HepG2 (cell line): ENCODE data around the gene YBX2. TPM values are rescaled to one million over a fixed set of nuclear protein-coding genes. Genes with fewer than 3 reads are reported as not detected.

Experiments
- ARNT ChIP-seq: fragments of 450-650 bp; IDR thresholded peaks from 2 replicates; pipeline ENCODE4 v1.6.1; 2017
- ARNT2 ChIP-seq: sonication (generic); formaldehyde crosslinking; IDR thresholded peaks from 2 replicates; pipeline ENCODE4 v1.8.0; 2022; ENCODE audit warnings: mild to moderate bottlenecking, low read depth, missing genetic modification reagents, moderate library complexity
- ATAD3A ChIP-seq: sonication (generic); formaldehyde crosslinking; IDR thresholded peaks from 2 replicates; pipeline ENCODE4 v1.4.0; 2020; ENCODE audit warnings: missing genetic modification reagents
- KDM5A ChIP-seq: fragments of 200-600 bp; sonication (generic); IDR thresholded peaks from 2 replicates; pipeline ENCODE4 v1.7.0; 2018; ENCODE audit warnings: antibody characterized with exemption, mild to moderate bottlenecking, low read length, borderline replicate concordance
- KMT2A ChIP-seq: sonication (generic); formaldehyde crosslinking; IDR thresholded peaks from 2 replicates; pipeline ENCODE4 v1.4.0; 2020; ENCODE audit warnings: missing genetic modification reagents
- MAF1 ChIP-seq: sonication (generic); formaldehyde crosslinking; IDR thresholded peaks from 2 replicates; pipeline ENCODE4 v1.5.0; 2020; ENCODE audit warnings: missing genetic modification reagents, borderline replicate concordance
- MEF2D ChIP-seq: sonication (generic); formaldehyde crosslinking; IDR thresholded peaks from 2 replicates; pipeline ENCODE4 v1.5.1; 2020; ENCODE audit warnings: mild to moderate bottlenecking, missing genetic modification reagents
- MEIS1 ChIP-seq: sonication (generic); formaldehyde crosslinking; IDR thresholded peaks from 2 replicates; pipeline ENCODE4 v1.9.0; 2021; ENCODE audit warnings: mild to moderate bottlenecking, missing genetic modification reagents, moderate library complexity, borderline replicate concordance
- RBM22 ChIP-seq: fragments of 200-400 bp; formaldehyde crosslinking; optimal IDR thresholded peaks from 2 replicates; pipeline ENCODE3; 2017; ENCODE audit warnings: mild to moderate bottlenecking, low read length, moderate library complexity
- TGIF2 ChIP-seq: IDR thresholded peaks from 2 replicates; pipeline ENCODE4 v1.6.1; 2016; ENCODE audit warnings: control low read depth, missing compliant biosample characterization
- ZBTB3 ChIP-seq: sonication (generic); formaldehyde crosslinking; IDR thresholded peaks from 2 replicates; pipeline ENCODE4 v1.4.0; 2020; ENCODE audit warnings: low read depth, mild to moderate bottlenecking, moderate library complexity, missing genetic modification reagents, borderline replicate concordance
- ZNF343 ChIP-seq: sonication (generic); formaldehyde crosslinking; IDR thresholded peaks from 2 replicates; pipeline ENCODE4 v1.4.0; 2020; ENCODE audit warnings: mild to moderate bottlenecking, missing genetic modification reagents
- ZNF549 ChIP-seq: sonication (generic); formaldehyde crosslinking; IDR thresholded peaks from 2 replicates; pipeline ENCODE4 v1.5.0; 2020; ENCODE audit warnings: missing genetic modification reagents
- ZNF850 ChIP-seq: sonication (generic); formaldehyde crosslinking; conservative IDR thresholded peaks from 2 replicates; pipeline ENCODE4 v1.9.0; 2021; ENCODE audit warnings: mild to moderate bottlenecking, missing genetic modification reagents
- polyA plus RNA-seq, 8 experiments: library from polyadenylated mRNA; depleted of rRNA in 3 of 8; stranded (reverse) in 7 of 8; unstranded in 1 of 8; fragments of >200 nt; fragmentation: Illumina TruSeq in 4 of 8; extraction: Trizol in 4 of 8; gene quantifications; 2 replicates each; pipeline versions ENCODE4 v1.2.1 to v1.2.3, GENCODE V29; 2011 to 2016; ENCODE audit warnings: low read depth in 4 of 8, missing spikeins in 1 of 8, mixed read lengths in 1 of 8; ENCODE audit not compliant: insufficient read depth in 1 of 8
- total RNA-seq, 5 experiments: library from RNA; depleted of rRNA; stranded (reverse); fragments of >200 nt; fragmentation: Illumina TruSeq; extraction: Trizol; gene quantifications; 2 replicates each; pipeline ENCODE4 v1.2.3, GENCODE V29; 2016; ENCODE audit warnings: low read depth in 1 of 5
- TF ChIP-seq, protein P1 (sequence below): sonication (generic); formaldehyde crosslinking; IDR thresholded peaks from 2 replicates; pipeline ENCODE4 v1.4.0; 2020; ENCODE audit warnings: missing genetic modification reagents
- TF ChIP-seq, protein P2 (sequence below): sonication (generic); formaldehyde crosslinking; IDR thresholded peaks from 2 replicates; pipeline ENCODE4 v1.5.0; 2020; ENCODE audit warnings: missing genetic modification reagents
- TF ChIP-seq, protein P3 (sequence below): sonication (generic); formaldehyde crosslinking; IDR thresholded peaks from 2 replicates; pipeline ENCODE4 v1.4.0; 2020; ENCODE audit warnings: missing genetic modification reagents, borderline replicate concordance

The YBX2 gene
- total and polyA plus RNA-seq, 2 of the 13 experiments (the other 11 are each of a cell fraction or from before 2014, with no cell fraction given), result 0.12 to 0.22 TPM

DNA sequence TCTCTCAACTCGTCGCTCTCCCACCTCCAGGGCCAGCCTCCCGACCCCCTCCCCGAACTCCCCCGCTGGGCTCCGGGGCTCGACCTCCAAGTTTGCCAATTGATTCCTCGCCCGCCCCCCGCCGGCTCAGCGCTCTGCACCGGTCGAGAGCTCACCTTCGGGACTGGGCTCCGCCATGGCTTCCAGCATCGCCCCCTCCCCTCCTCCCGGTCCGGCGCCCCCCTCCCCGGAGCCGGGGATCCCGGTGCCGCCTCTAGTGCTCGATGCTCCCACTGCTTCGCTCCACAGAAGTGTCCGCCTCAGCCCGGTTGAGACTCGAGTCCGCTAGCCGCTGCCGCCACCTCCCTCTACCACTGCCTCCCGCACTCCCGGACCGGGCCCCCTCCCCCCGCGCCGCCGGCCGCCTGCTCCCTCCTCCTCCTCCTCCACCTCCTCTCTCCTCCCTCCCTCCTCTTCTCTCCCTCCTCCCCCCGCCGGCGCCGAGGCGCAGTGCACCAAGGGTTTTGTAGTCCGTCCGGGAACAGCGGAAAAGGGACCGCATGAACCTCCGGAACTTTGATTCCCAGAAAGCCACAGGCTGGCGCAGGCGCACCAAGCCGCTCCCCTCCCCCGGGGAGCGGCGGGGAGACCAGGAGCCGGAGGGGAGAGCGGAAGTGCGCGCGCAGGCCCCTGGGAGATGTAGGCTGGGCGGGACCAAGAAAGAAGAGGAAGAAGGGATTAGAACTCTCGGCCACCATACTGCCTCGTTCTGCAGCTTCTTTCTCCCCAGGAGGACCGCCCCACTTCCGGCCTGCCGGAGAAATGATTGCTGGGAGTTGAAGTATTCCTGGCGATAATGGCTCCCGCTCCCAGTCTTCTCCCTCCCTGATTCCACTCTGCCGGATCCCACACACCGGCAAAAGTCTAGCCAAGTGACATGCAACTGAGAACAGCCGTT lies 55.1 kb downstream of the YBX2 start, which contains the start of gene PHF23 (continued):
- TF ChIP-seq, protein P1, sequence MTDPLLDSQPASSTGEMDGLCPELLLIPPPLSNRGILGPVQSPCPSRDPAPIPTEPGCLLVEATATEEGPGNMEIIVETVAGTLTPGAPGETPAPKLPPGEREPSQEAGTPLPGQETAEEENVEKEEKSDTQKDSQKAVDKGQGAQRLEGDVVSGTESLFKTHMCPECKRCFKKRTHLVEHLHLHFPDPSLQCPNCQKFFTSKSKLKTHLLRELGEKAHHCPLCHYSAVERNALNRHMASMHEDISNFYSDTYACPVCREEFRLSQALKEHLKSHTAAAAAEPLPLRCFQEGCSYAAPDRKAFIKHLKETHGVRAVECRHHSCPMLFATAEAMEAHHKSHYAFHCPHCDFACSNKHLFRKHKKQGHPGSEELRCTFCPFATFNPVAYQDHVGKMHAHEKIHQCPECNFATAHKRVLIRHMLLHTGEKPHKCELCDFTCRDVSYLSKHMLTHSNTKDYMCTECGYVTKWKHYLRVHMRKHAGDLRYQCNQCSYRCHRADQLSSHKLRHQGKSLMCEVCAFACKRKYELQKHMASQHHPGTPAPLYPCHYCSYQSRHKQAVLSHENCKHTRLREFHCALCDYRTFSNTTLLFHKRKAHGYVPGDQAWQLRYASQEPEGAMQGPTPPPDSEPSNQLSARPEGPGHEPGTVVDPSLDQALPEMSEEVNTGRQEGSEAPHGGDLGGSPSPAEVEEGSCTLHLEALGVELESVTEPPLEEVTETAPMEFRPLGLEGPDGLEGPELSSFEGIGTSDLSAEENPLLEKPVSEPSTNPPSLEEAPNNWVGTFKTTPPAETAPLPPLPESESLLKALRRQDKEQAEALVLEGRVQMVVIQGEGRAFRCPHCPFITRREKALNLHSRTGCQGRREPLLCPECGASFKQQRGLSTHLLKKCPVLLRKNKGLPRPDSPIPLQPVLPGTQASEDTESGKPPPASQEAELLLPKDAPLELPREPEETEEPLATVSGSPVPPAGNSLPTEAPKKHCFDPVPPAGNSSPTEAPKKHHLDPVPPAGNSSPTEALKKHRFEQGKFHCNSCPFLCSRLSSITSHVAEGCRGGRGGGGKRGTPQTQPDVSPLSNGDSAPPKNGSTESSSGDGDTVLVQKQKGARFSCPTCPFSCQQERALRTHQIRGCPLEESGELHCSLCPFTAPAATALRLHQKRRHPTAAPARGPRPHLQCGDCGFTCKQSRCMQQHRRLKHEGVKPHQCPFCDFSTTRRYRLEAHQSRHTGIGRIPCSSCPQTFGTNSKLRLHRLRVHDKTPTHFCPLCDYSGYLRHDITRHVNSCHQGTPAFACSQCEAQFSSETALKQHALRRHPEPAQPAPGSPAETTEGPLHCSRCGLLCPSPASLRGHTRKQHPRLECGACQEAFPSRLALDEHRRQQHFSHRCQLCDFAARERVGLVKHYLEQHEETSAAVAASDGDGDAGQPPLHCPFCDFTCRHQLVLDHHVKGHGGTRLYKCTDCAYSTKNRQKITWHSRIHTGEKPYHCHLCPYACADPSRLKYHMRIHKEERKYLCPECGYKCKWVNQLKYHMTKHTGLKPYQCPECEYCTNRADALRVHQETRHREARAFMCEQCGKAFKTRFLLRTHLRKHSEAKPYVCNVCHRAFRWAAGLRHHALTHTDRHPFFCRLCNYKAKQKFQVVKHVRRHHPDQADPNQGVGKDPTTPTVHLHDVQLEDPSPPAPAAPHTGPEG (CRISPR knock-in tag), result no peak
- peak; percentile 71 for TF ChIP-seq MEF2D (CRISPR knock-in tag)
- TF ChIP-seq KDM5A, result peak; percentile 79; the same call in 1 of the 2 replicates
- TF ChIP-seq ZBTB3 (CRISPR knock-in tag), result no peak
- TF ChIP-seq MEIS1, result no peak
- TF ChIP-seq, protein P2, sequence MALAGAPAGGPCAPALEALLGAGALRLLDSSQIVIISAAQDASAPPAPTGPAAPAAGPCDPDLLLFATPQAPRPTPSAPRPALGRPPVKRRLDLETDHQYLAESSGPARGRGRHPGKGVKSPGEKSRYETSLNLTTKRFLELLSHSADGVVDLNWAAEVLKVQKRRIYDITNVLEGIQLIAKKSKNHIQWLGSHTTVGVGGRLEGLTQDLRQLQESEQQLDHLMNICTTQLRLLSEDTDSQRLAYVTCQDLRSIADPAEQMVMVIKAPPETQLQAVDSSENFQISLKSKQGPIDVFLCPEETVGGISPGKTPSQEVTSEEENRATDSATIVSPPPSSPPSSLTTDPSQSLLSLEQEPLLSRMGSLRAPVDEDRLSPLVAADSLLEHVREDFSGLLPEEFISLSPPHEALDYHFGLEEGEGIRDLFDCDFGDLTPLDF (CRISPR knock-in tag), result peak; percentile 75; the same call in 1 of the 2 replicates
- TF ChIP-seq ZNF343 (CRISPR knock-in tag), result no peak
- no peak; the same call in 1 of the 2 replicates for TF ChIP-seq MAF1
- no peak for TF ChIP-seq ZNF549 (CRISPR knock-in tag)
- TF ChIP-seq ARNT, result no peak
- TF ChIP-seq, protein P3, sequence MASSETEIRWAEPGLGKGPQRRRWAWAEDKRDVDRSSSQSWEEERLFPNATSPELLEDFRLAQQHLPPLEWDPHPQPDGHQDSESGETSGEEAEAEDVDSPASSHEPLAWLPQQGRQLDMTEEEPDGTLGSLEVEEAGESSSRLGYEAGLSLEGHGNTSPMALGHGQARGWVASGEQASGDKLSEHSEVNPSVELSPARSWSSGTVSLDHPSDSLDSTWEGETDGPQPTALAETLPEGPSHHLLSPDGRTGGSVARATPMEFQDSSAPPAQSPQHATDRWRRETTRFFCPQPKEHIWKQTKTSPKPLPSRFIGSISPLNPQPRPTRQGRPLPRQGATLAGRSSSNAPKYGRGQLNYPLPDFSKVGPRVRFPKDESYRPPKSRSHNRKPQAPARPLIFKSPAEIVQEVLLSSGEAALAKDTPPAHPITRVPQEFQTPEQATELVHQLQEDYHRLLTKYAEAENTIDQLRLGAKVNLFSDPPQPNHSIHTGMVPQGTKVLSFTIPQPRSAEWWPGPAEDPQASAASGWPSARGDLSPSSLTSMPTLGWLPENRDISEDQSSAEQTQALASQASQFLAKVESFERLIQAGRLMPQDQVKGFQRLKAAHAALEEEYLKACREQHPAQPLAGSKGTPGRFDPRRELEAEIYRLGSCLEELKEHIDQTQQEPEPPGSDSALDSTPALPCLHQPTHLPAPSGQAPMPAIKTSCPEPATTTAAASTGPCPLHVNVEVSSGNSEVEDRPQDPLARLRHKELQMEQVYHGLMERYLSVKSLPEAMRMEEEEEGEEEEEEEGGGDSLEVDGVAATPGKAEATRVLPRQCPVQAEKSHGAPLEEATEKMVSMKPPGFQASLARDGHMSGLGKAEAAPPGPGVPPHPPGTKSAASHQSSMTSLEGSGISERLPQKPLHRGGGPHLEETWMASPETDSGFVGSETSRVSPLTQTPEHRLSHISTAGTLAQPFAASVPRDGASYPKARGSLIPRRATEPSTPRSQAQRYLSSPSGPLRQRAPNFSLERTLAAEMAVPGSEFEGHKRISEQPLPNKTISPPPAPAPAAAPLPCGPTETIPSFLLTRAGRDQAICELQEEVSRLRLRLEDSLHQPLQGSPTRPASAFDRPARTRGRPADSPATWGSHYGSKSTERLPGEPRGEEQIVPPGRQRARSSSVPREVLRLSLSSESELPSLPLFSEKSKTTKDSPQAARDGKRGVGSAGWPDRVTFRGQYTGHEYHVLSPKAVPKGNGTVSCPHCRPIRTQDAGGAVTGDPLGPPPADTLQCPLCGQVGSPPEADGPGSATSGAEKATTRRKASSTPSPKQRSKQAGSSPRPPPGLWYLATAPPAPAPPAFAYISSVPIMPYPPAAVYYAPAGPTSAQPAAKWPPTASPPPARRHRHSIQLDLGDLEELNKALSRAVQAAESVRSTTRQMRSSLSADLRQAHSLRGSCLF (CRISPR knock-in tag), result no peak
- TF ChIP-seq RBM22, result no peak
- no peak for TF ChIP-seq ATAD3A (CRISPR knock-in tag)
- TF ChIP-seq TGIF2 (CRISPR knock-in tag), result no peak; the same call in 1 of the 2 replicates
- TF ChIP-seq ZNF850, result no peak
- TF ChIP-seq ARNT2 (CRISPR knock-in tag), result peak; percentile 56; the same call in 1 of the 2 replicates
- no peak for TF ChIP-seq KMT2A (CRISPR knock-in tag)
